CD14-positive monocyte (primary cell): Measurements from ENCODE around the gene TRIM7. TPM values are rescaled to one million over a fixed set of nuclear protein-coding genes. Genes with fewer than 3 reads are reported as not detected.
A peak's percentile ranks its signal among the peaks of the same experiment; 100 is the strongest.

ENCODE experiments used
- DNase-seq, 3 donors: peaks; one replicate each; pipeline ENCODE4 v3.0.0-alpha.2; 2011 to 2022
- H2AFZ ChIP-seq: 2 replicates; pipeline ENCODE4 v1.6.0; 2012; ENCODE audit warnings: mild to moderate bottlenecking, low read depth, low read length, inconsistent platforms; ENCODE audit not compliant: insufficient read depth, poor library complexity, severe bottlenecking
- H3K27ac ChIP-seq, 2 donors: 1 replicate in 1 of 2; 2 replicates in 1 of 2; pipeline ENCODE4 v1.5.1; 2012 to 2013; ENCODE audit warnings: low read length in 2 of 2, control low read depth in 1 of 2, inconsistent platforms in 1 of 2, low read depth in 1 of 2, mild to moderate bottlenecking in 1 of 2
- H3K27me3 ChIP-seq, 2 donors: one replicate each; pipeline versions ENCODE4 v1.6.0 to v1.6.1; 2011 to 2013; ENCODE audit warnings: low read length in 2 of 2; ENCODE audit not compliant: control insufficient read depth in 2 of 2, insufficient read depth in 2 of 2
- H3K36me3 ChIP-seq, 2 donors: replicated peaks in 1 of 2; 1 replicate in 1 of 2; 2 replicates in 1 of 2; pipeline versions ENCODE4 v1.5.1 to v1.6.1; 2012 to 2013; ENCODE audit warnings: low read length in 2 of 2, control low read depth in 1 of 2, inconsistent platforms in 1 of 2, mild to moderate bottlenecking in 1 of 2; ENCODE audit not compliant: insufficient read depth in 2 of 2, control insufficient read depth in 1 of 2
- H3K4me1 ChIP-seq, 2 donors: 1 replicate in 1 of 2; 2 replicates in 1 of 2; pipeline versions ENCODE4 v1.5.1 to v1.6.1; 2012 to 2013; ENCODE audit warnings: low read length in 2 of 2, control low read depth in 1 of 2, inconsistent platforms in 1 of 2, mild to moderate bottlenecking in 1 of 2, moderate library complexity in 1 of 2; ENCODE audit not compliant: insufficient read depth in 2 of 2, control insufficient read depth in 1 of 2
- H3K4me2 ChIP-seq: replicated peaks from 2 replicates; pipeline ENCODE3; 2012; ENCODE audit warnings: low read length, moderate library complexity, mild to moderate bottlenecking; ENCODE audit not compliant: poor library complexity, severe bottlenecking; ENCODE audit errors: extremely low read depth
- H3K4me3 ChIP-seq, 3 experiments: fragments of 200-600 bp in 1 of 3; sonication (generic) in 1 of 3; replicated peaks in 1 of 3; 1 replicate in 2 of 3; 2 replicates in 1 of 3; pipeline ENCODE4 v1.5.1; 2011 to 2013; ENCODE audit warnings: low read length in 3 of 3, mild to moderate bottlenecking in 3 of 3, control low read depth in 2 of 3, low read depth in 2 of 3, inconsistent platforms in 1 of 3, moderate library complexity in 1 of 3
- H3K79me2 ChIP-seq: 2 replicates; pipeline ENCODE4 v1.6.0; 2012; ENCODE audit warnings: mild to moderate bottlenecking, control low read depth, inconsistent platforms, low read length, moderate library complexity; ENCODE audit not compliant: insufficient read depth
- H3K9ac ChIP-seq: 2 replicates; pipeline ENCODE4 v1.6.0; 2017; ENCODE audit warnings: low read length, mild to moderate bottlenecking; ENCODE audit not compliant: insufficient read depth, poor library complexity, severe bottlenecking
- H3K9me3 ChIP-seq, 2 donors: replicated peaks in 1 of 2; 1 replicate in 1 of 2; 2 replicates in 1 of 2; pipeline versions ENCODE4 v1.5.1 to v1.6.1; 2012 to 2013; ENCODE audit warnings: low read length in 2 of 2, control low read depth in 1 of 2; ENCODE audit not compliant: control insufficient read depth in 1 of 2, insufficient read depth in 1 of 2
- H4K20me1 ChIP-seq: 2 replicates; pipeline ENCODE4 v1.6.0; 2012; ENCODE audit warnings: mild to moderate bottlenecking, low read length, control low read depth, moderate library complexity; ENCODE audit not compliant: insufficient read depth
- H3K27ac Mint-ChIP-seq, 7 donors: one replicate each; pipeline ENCODE4 v1.8.0; 2020; ENCODE audit warnings: mild to moderate bottlenecking in 7 of 7, mixed read lengths in 7 of 7, moderate library complexity in 6 of 7, inconsistent platforms in 2 of 7
- H3K27me3 Mint-ChIP-seq, 3 donors: one replicate each; pipeline ENCODE4 v1.8.0; 2021 to 2022; ENCODE audit warnings: low read depth in 3 of 3, mild to moderate bottlenecking in 3 of 3, mixed read lengths in 3 of 3, moderate library complexity in 3 of 3, inconsistent platforms in 1 of 3
- H3K36me3 Mint-ChIP-seq, 2 donors: one replicate each; pipeline ENCODE4 v1.8.0; 2020; ENCODE audit warnings: mixed read lengths in 2 of 2, inconsistent platforms in 1 of 2, mild to moderate bottlenecking in 1 of 2
- H3K4me1 Mint-ChIP-seq: one replicate; pipeline ENCODE4 v1.8.0; 2020; ENCODE audit warnings: mild to moderate bottlenecking, mixed read lengths
- H3K4me3 Mint-ChIP-seq, 2 donors: one replicate each; pipeline ENCODE4 v1.8.0; 2020; ENCODE audit warnings: mild to moderate bottlenecking in 2 of 2, mixed read lengths in 2 of 2, moderate library complexity in 1 of 2
- H3K9me3 Mint-ChIP-seq, 7 donors: one replicate each; pipeline ENCODE4 v1.8.0; 2020 to 2022; ENCODE audit warnings: mixed read lengths in 7 of 7, mild to moderate bottlenecking in 6 of 7, moderate library complexity in 6 of 7, inconsistent platforms in 2 of 7
- WGBS: methylation state at CpG from one replicate; pipeline ENCODE4 v1.1.5; 2013; ENCODE audit warnings: missing lambda C conversion rate; ENCODE audit not compliant: insufficient coverage; 5-methylcytosine and 5-hydroxymethylcytosine counted together
- intact Hi-C, 2 donors: fragments of 100-400 bp; cut with micrococcal nuclease; formaldehyde crosslinking; loops; one replicate each; pipeline versions ENCODE4 v1.15.0 to v1.15.1; 2023
- polyA plus RNA-seq, 3 donors: library from polyadenylated mRNA; depleted of rRNA in 1 of 3; unstranded in 2 of 3; stranded (reverse) in 1 of 3; fragments of 300-500 nt in 2 of 3; fragments of >200 nt in 1 of 3; fragmentation: Illumina TruSeq in 2 of 3; gene quantifications; 1 replicate in 2 of 3; 2 replicates in 1 of 3; pipeline ENCODE4 v1.2.3, GENCODE V29; 2012 to 2021
- TF ChIP-seq, protein P1 (sequence below): fragments of 200-600 bp; IDR thresholded peaks from one replicate; pipeline ENCODE4 v1.8.0; 2022; ENCODE audit warnings: antibody characterized with exemption, mild to moderate bottlenecking

Gene TRIM7
- polyA plus RNA-seq, 3 donors: 9.5 to 12.8 (median 10.3) TPM

DNA sequence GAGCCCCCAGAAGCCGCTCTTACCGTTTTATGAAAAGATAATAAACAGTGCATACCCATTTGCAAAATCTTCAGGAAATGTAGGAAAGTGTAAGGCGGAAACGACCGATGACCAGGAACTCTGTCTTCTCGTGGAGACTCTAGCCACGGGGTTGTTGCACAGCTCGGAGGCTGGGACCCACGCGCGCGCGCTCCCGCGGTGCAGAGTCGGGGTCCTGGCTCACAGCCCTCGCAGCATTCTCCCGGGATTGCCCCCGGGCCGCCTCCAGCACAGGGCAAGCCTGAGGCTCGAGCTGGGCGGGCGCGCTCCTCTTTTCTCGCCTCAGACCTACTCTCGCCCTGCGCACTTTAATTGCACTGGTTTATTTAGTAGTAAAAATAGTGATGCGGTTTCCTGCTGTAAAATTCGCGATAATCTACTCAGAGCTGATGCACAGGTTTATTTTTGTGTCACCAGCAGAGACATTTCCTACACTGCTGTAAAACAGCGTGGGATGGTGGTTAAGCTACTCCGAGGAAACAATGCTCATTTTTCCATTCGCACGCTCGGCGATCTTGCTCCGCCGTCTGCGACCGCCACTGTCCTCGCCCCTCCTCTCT, 15.5 kb downstream of the TRIM7 start:
- intact Hi-C loops: loop anchor here (1.0 to 2.0 kb wide), 3 partner anchors 15 to 33 kb away; partner anchors contain the start of gene TRIM7 (in 1 of the 2)
- H3K36me3 ChIP-seq: no peaks in the 10 kb centered on the region
- under 1% methylated on average over 36 of the region's 41 CpGs for WGBS
- peak overlapping the region; percentile 98 for H3K4me3 Mint-ChIP-seq
- H3K27ac ChIP-seq: peak overlapping the region in 1 of 2 donors; percentile 8
- no peaks in the 10 kb centered on the region for H3K79me2 ChIP-seq
- H3K4me1 ChIP-seq: peaks cover 50 to 54% of the 10 kb centered on the region in 2 donors
- H2AFZ ChIP-seq: peak overlapping the region; percentile 91
- peak overlapping the region; percentile 100 for H3K4me2 ChIP-seq
- H3K9me3 Mint-ChIP-seq: peaks cover 0 to 4% (median 2%) of the 10 kb centered on the region in 7 donors
- peaks cover 15 to 41% (median 22%) of the 10 kb centered on the region in 3 donors for H3K27me3 Mint-ChIP-seq
- TF ChIP-seq, protein P1, sequence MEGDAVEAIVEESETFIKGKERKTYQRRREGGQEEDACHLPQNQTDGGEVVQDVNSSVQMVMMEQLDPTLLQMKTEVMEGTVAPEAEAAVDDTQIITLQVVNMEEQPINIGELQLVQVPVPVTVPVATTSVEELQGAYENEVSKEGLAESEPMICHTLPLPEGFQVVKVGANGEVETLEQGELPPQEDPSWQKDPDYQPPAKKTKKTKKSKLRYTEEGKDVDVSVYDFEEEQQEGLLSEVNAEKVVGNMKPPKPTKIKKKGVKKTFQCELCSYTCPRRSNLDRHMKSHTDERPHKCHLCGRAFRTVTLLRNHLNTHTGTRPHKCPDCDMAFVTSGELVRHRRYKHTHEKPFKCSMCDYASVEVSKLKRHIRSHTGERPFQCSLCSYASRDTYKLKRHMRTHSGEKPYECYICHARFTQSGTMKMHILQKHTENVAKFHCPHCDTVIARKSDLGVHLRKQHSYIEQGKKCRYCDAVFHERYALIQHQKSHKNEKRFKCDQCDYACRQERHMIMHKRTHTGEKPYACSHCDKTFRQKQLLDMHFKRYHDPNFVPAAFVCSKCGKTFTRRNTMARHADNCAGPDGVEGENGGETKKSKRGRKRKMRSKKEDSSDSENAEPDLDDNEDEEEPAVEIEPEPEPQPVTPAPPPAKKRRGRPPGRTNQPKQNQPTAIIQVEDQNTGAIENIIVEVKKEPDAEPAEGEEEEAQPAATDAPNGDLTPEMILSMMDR: no peak
- H3K9me3 ChIP-seq: no peaks in the 10 kb centered on the region
- H3K9ac ChIP-seq: peak overlapping the region; percentile 67
- no peaks in the 10 kb centered on the region for H4K20me1 ChIP-seq
- DNase-seq: no peak
- peaks cover 43% of the 10 kb centered on the region for H3K4me1 Mint-ChIP-seq
- peak overlapping the region; percentile 64 to 96 (median 95) for H3K4me3 ChIP-seq
- H3K27ac Mint-ChIP-seq: peak overlapping the region in 5 of 7 donors; percentile 74 to 88 (median 81)
- H3K36me3 Mint-ChIP-seq: peaks cover 0 to 7% of the 10 kb centered on the region in 2 donors
- H3K27me3 ChIP-seq: peaks cover 0 to 19% of the 10 kb centered on the region in 2 donors

- Mint-ChIP-seq H3K27ac (peak overlapping the region; percentile 74 to 88 (median 79)), H3K9me3 (peaks cover 0 to 4% (median 4%) of the 10 kb centered on the region in 7 donors), H3K4me3 (peak overlapping the region; percentile 98), H3K4me1 (peaks cover 49% of the 10 kb centered on the region), H3K27me3 (peaks cover 15 to 47% (median 29%) of the 10 kb centered on the region in 3 donors), H3K36me3 (peaks cover 0 to 3% of the 10 kb centered on the region in 2 donors)
- Histone ChIP-seq H2AFZ (peak overlapping the region; percentile 91), H4K20me1 (no peaks in the 10 kb centered on the region), H3K79me2 (no peaks in the 10 kb centered on the region), H3K4me2 (peak overlapping the region; percentile 100), H3K4me1 (peaks cover 55 to 60% of the 10 kb centered on the region in 2 donors), H3K4me3 (peak overlapping the region; percentile 64 to 96 (median 95)), H3K36me3 (no peaks in the 10 kb centered on the region), H3K9me3 (no peaks in the 10 kb centered on the region), H3K9ac (peak overlapping the region; percentile 67), H3K27me3 (peaks cover 0 to 19% of the 10 kb centered on the region in 2 donors), H3K27ac (peak overlapping the region; percentile 31 to 69)
- intact Hi-C loops: loop anchor here (1.0 to 2.0 kb wide), 3 partner anchors 16 to 33 kb away; partner anchors contain the start of gene TRIM7 (in 1 of the 2)
- WGBS: 0% methylated on average over 26 of the region's 35 CpGs
- peak; percentile 77 to 85 (median 78) for DNase-seq
- TF ChIP-seq, protein P1: no peak
Measured at GRCh38 chr5:181188700-181189362, 16.2 kb downstream of the TRIM7 start.
